Endothelial cell of umbilical vein (primary cell): ENCODE data around the gene SKA3. TPM values are rescaled to one million over a fixed set of nuclear protein-coding genes. Genes with fewer than 3 reads are reported as not detected.

ENCODE experiments used
- BruUV-seq: library from RNA; stranded (reverse); fragments of 400-500 nt; replicated peaks from 2 replicates; lab custom pipeline; 2021; lab: Mats Ljungman, UMichigan
- CTCF ChIA-PET: fragments of 300-600, 350-600 bp; sonication (Branson Sonifier 250); formaldehyde crosslinking; loops from one replicate; lab custom pipeline; 2021; ENCODE audit warnings: antibody characterized with exemption, inconsistent platforms; lab: Charles Lee
- POLR2A ChIA-PET: fragments of 300-600, 350-600 bp; sonication (Branson Sonifier 250); formaldehyde crosslinking; loops from one replicate; lab custom pipeline; 2021; ENCODE audit warnings: antibody characterized with exemption, inconsistent platforms; lab: Charles Lee
- DNase-seq: peaks from one replicate; pipeline ENCODE4 v3.0.0-alpha.2; 2011; ENCODE audit warnings: low read depth, low spot score
- FAIRE-seq: peaks from 2 replicates; lab custom pipeline; 2011; peaks lifted over from hg19 to GRCh38; lab: Jason Lieb, UNC
- H2AFZ ChIP-seq: 2 replicates; pipeline ENCODE4 v1.6.0; 2012; ENCODE audit warnings: low read depth, low read length, control low read depth, inconsistent platforms
- H3K27ac ChIP-seq: 2 replicates; pipeline ENCODE4 v1.5.1; 2011; ENCODE audit warnings: low read depth, mild to moderate bottlenecking, control low read depth, low read length, moderate library complexity; ENCODE audit not compliant: insufficient read depth
- H3K27me3 ChIP-seq, 2 experiments: 2 replicates each; pipeline versions ENCODE4 v1.6.0 to v1.6.1; 2011; ENCODE audit warnings: low read length in 2 of 2, mixed read lengths in 1 of 2; ENCODE audit not compliant: control insufficient read depth in 2 of 2, insufficient read depth in 2 of 2
- H3K36me3 ChIP-seq, 2 experiments: 2 replicates in 1 of 2; 3 replicates in 1 of 2; pipeline ENCODE4 v1.5.1; 2011; ENCODE audit warnings: low read length in 2 of 2, mild to moderate bottlenecking in 1 of 2, moderate library complexity in 1 of 2; ENCODE audit not compliant: control insufficient read depth in 2 of 2, insufficient read depth in 2 of 2; ENCODE audit errors: extremely low read depth in 1 of 2
- H3K4me1 ChIP-seq: 3 replicates; pipeline ENCODE4 v1.5.1; 2011; ENCODE audit warnings: mild to moderate bottlenecking, low read length; ENCODE audit not compliant: control insufficient read depth, insufficient read depth; ENCODE audit errors: extremely low read depth
- H3K4me2 ChIP-seq: 2 replicates; pipeline ENCODE4 v1.6.1; 2011; ENCODE audit warnings: low read length, control low read depth, mixed read lengths; ENCODE audit not compliant: insufficient read depth
- H3K4me3 ChIP-seq, 3 experiments: fragments of 200-600 bp in 1 of 3; sonication (generic), shearing (Covaris generic) in 1 of 3; replicated peaks in 1 of 3; 2 replicates each; pipeline ENCODE4 v1.5.1; 2011 to 2016; ENCODE audit warnings: control low read depth in 3 of 3, low read length in 3 of 3, mild to moderate bottlenecking in 2 of 3, inconsistent platforms in 1 of 3, low read depth in 1 of 3, moderate library complexity in 1 of 3; ENCODE audit not compliant: insufficient read depth in 1 of 3
- H3K79me2 ChIP-seq: 2 replicates; pipeline ENCODE4 v1.6.0; 2012; ENCODE audit warnings: low read length, inconsistent platforms; ENCODE audit not compliant: control insufficient read depth, insufficient read depth
- H3K9ac ChIP-seq: replicated peaks from 2 replicates; pipeline ENCODE3; 2011; ENCODE audit warnings: low read length, control low read depth; ENCODE audit not compliant: insufficient read depth; ENCODE audit errors: extremely low read depth
- H3K9me1 ChIP-seq: replicated peaks from 3 replicates; pipeline ENCODE4 v1.6.0; 2011; ENCODE audit warnings: mild to moderate bottlenecking, low read length; ENCODE audit not compliant: control insufficient read depth, insufficient read depth; ENCODE audit errors: extremely low read depth
- H3K9me3 ChIP-seq: replicated peaks from 2 replicates; pipeline ENCODE4 v1.5.1; 2012; ENCODE audit warnings: low read length, inconsistent platforms; ENCODE audit not compliant: control insufficient read depth, insufficient read depth
- H4K20me1 ChIP-seq: replicated peaks from 2 replicates; pipeline ENCODE3; 2011; ENCODE audit warnings: mild to moderate bottlenecking, low read length; ENCODE audit not compliant: control insufficient read depth, insufficient read depth; ENCODE audit errors: extremely low read depth
- CTCF ChIP-seq, 2 donors: IDR thresholded peaks; 1 replicate in 1 of 2; 2 replicates in 1 of 2; pipeline ENCODE4 v1.5.1; 2011; ENCODE audit warnings: low read length in 2 of 2, mild to moderate bottlenecking in 2 of 2, moderate library complexity in 2 of 2, control low read depth in 1 of 2, inconsistent platforms in 1 of 2, low read depth in 1 of 2; ENCODE audit not compliant: insufficient read depth in 1 of 2; ENCODE audit errors: extremely low read depth in 1 of 2
- EZH2 ChIP-seq: IDR thresholded peaks from 2 replicates; pipeline ENCODE4 v1.6.1; 2012; ENCODE audit warnings: borderline replicate concordance, low read depth, mild to moderate bottlenecking, moderate library complexity, low read length, inconsistent platforms; ENCODE audit not compliant: severe bottlenecking
- FOS ChIP-seq: IDR thresholded peaks from 2 replicates; pipeline ENCODE4 v1.6.1; 2011; ENCODE audit warnings: mild to moderate bottlenecking, low read length, moderate library complexity, borderline replicate concordance; ENCODE audit not compliant: insufficient read depth
- GATA2 ChIP-seq: IDR thresholded peaks from 2 replicates; pipeline ENCODE4 v1.7.0; 2011; ENCODE audit warnings: low read depth, mild to moderate bottlenecking, moderate library complexity, mixed read lengths, low read length; ENCODE audit not compliant: insufficient read length, insufficient read depth
- JUN ChIP-seq: IDR thresholded peaks from 2 replicates; pipeline ENCODE4 v1.6.1; 2011; ENCODE audit warnings: borderline replicate concordance, low read depth; ENCODE audit not compliant: insufficient read length, insufficient read depth
- MAX ChIP-seq: IDR thresholded peaks from 2 replicates; pipeline ENCODE4 v1.6.1; 2011; ENCODE audit not compliant: insufficient read depth, insufficient read length
- MYC ChIP-seq: IDR thresholded peaks from one replicate; pipeline ENCODE4 v1.6.1; 2011; ENCODE audit warnings: mild to moderate bottlenecking, low read depth, low read length
- POLR2A ChIP-seq: IDR thresholded peaks from 2 replicates; pipeline ENCODE4 v1.6.1; 2012; ENCODE audit warnings: low read depth, mild to moderate bottlenecking, control low read depth, low read length
- POLR2AphosphoS5 ChIP-seq: IDR thresholded peaks from 2 replicates; pipeline ENCODE4 v1.6.1; 2012; ENCODE audit warnings: low read depth, mild to moderate bottlenecking, control low read depth, low read length, moderate library complexity; ENCODE audit not compliant: insufficient read depth
- dilution Hi-C: fragments of 300-500 bp; cut with MboI; formaldehyde crosslinking; loops from one replicate; pipeline ENCODE4 v1.15.0; 2019; ENCODE audit warnings: low sequenced_read_pairs; ENCODE audit not compliant: extremely low pct_ligation_motif_present
- intact Hi-C: fragments of 100-400 bp; cut with micrococcal nuclease; formaldehyde crosslinking; loops from one replicate; pipeline ENCODE4 v1.10.0; 2022
- polyA plus RNA-seq, 4 experiments: library from polyadenylated mRNA; depleted of rRNA in 3 of 4; stranded (reverse) in 3 of 4; unstranded in 1 of 4; fragments of >200 nt; gene quantifications; 2 replicates each; pipeline versions ENCODE4 v1.2.1 to v1.2.3, GENCODE V29; 2011 to 2012; ENCODE audit warnings: missing spikeins in 1 of 4
- total RNA-seq: library from RNA; stranded (reverse); gene quantifications from 2 replicates; pipeline ENCODE4 v1.2.3, GENCODE V29; 2021

Gene SKA3
- total and polyA plus RNA-seq, 2 donors (not counting 3 experiments of a cell fraction or from before 2014, with no cell fraction given) = 9.4 to 28.7 TPM

- H3K4me1 ChIP-seq = no peaks in the 10 kb centered on the region
- dilution Hi-C loops = no loop called here
- intact Hi-C loops = no loop called here
- H3K36me3 ChIP-seq = no peaks in the 10 kb centered on the region
- FAIRE-seq = no peak
- H3K9ac ChIP-seq = no peak overlapping the region
- BruUV-seq = no TSS peak
- no peak overlapping the region for H3K4me3 ChIP-seq
- no peak for DNase-seq
- H3K9me3 ChIP-seq = no peaks in the 10 kb centered on the region
- no peaks in the 10 kb centered on the region for H4K20me1 ChIP-seq
- TF ChIP-seq MYC (no peak), POLR2AphosphoS5 (no peak), MAX (no peak), POLR2A (no peak), JUN (no peak), EZH2 (no peak), GATA2 (no peak), CTCF (IDR thresholded peaks at IDR 0.05; ENCODE audit: extremely low read depth in 1 of 2, insufficient read depth in 1 of 2, low read depth in 1 of 2, low read length in 2 of 2) (no peak), FOS (no peak)
- no peaks in the 10 kb centered on the region for H3K79me2 ChIP-seq
- CTCF ChIA-PET = interaction anchor here (0.7 kb wide), 1 partner anchor 14 kb away, joined by 5 read pairs; no protein-coding TSS in a partner anchor
- POLR2A ChIA-PET = no interaction called here
- no peak overlapping the region for H3K27ac ChIP-seq
- no peak overlapping the region for H3K4me2 ChIP-seq
- H3K27me3 ChIP-seq = peaks cover 0 to 6% of the 10 kb centered on the region in 2 experiments
- no peak overlapping the region for H2AFZ ChIP-seq
- H3K9me1 ChIP-seq = no peaks in the 10 kb centered on the region
Observed at GRCh38 chr13:21219036-21219381, 42.7 kb upstream of the SKA3 start.
